Testis (tissue), 3 donors: ENCODE data around the gene CHN2. TPM values are rescaled to one million over a fixed set of nuclear protein-coding genes. Genes with fewer than 3 reads are reported as not detected.

Experiments used
- DNase-seq: peaks from one replicate; pipeline ENCODE4 v3.0.0-alpha.2; 2019
- H3K27ac ChIP-seq, 2 donors: fragments of 200-600 bp; sonication (generic); one replicate each; pipeline ENCODE4 v1.5.1; 2019
- H3K27me3 ChIP-seq: fragments of 200-600 bp; sonication (generic); one replicate; pipeline ENCODE4 v1.5.1; 2019
- H3K36me3 ChIP-seq: fragments of 200-600 bp; sonication (generic); one replicate; pipeline ENCODE4 v1.5.1; 2017; ENCODE audit warnings: low read depth; ENCODE audit errors: missing control alignments
- H3K4me1 ChIP-seq: fragments of 200-600 bp; sonication (generic); one replicate; pipeline ENCODE4 v1.5.1; 2019
- H3K4me3 ChIP-seq, 2 donors: fragments of 200-600 bp; sonication (generic); one replicate each; pipeline ENCODE4 v1.5.1; 2017 to 2019
- H3K9me3 ChIP-seq: fragments of 200-600 bp; sonication (generic); one replicate; pipeline ENCODE4 v1.5.1; 2017
- CTCF ChIP-seq, 3 experiments: fragments of 450-650 bp in 2 of 3; fragments of 200-600 bp in 1 of 3; sonication (generic) in 1 of 3; IDR thresholded peaks; one replicate each; pipeline ENCODE4 v1.5.1; 2016 to 2019; ENCODE audit warnings: antibody characterized with exemption in 3 of 3, mild to moderate bottlenecking in 2 of 3, moderate library complexity in 1 of 3
- POLR2A ChIP-seq: fragments of 450-650 bp; IDR thresholded peaks from one replicate; pipeline ENCODE4 v1.6.1; 2017; ENCODE audit warnings: antibody characterized with exemption, mild to moderate bottlenecking, moderate library complexity
- WGBS, 2 donors: methylation state at CpG; one replicate each; pipeline ENCODE4 v1.1.5; 2018; 5-methylcytosine and 5-hydroxymethylcytosine counted together
- intact Hi-C: fragments of 100-400 bp; cut with DNase I; formaldehyde crosslinking; loops from one replicate; pipeline ENCODE4 v1.15.1; 2023; ENCODE audit warnings: low total_unique reads
- polyA plus RNA-seq: library from polyadenylated mRNA; stranded (reverse); fragments of 350-450 nt; fragmentation: Illumina TruSeq; extraction: RNeasy Lipid Tissue Mini Kit (QIAGEN cat#74804); gene quantifications from one replicate; pipeline ENCODE4 v1.2.3, GENCODE V29; 2014; ENCODE audit warnings: low read depth, low replicate concordance; ENCODE audit not compliant: insufficient read depth
- total RNA-seq, 2 donors: library from RNA; depleted of rRNA; stranded (reverse); fragments of >200 nt; gene quantifications; one replicate each; pipeline ENCODE4 v1.2.3, GENCODE V29; 2016

Gene CHN2
- total and polyA plus RNA-seq, 3 donors from 2014 or later, result 8.6 to 27.4 (median 15.1) TPM

DNA sequence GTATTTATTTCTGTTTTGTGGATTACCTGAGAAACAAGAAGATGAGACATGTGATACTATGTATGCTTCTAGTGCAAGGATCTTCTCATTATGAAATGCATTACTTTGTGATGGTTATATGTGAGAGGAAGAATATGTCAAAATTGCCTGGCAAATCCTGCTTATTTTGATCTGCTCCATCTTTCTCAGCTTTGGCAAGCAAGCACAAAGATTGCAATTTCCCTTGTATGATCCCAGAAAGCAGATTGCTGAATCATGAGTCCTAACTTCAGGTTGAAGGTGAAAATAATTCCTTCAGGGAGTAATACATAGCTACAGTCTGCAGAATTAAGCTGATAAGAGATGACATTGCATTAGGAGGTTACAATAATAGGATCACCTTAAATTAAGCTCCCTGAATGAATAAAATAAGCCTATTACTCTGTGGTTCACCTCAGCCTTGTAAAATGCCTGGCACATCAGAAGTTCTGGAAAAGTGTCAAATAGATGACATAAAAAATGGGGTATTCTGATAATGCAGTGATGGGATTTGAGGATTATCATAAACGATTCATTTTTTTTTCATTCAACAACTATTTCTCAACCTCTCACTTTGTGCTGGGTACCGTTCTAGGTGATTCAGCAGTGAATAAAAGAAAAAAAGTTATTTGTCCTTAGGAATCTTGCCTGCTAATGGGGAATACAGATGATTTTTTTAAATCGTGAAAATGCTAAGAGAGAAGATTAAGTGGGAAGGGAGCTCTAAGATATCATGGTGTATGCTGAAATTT, 120.7 kb downstream of the CHN2 start:
- Histone ChIP-seq H3K9me3 (no peaks in the 10 kb centered on the region), H3K27ac (no peak overlapping the region), H3K4me1 (no peaks in the 10 kb centered on the region), H3K36me3 (no peaks in the 10 kb centered on the region), H3K27me3 (no peaks in the 10 kb centered on the region), H3K4me3 (no peak overlapping the region)
- intact Hi-C loops, result no loop called here
- TF ChIP-seq CTCF (IDR thresholded peaks at IDR 0.05) (no peak), POLR2A (no peak)
- no peak for DNase-seq
- WGBS, 2 donors, result 85 to 89% methylated on average over 3 of the region's 3 CpGs

DNA sequence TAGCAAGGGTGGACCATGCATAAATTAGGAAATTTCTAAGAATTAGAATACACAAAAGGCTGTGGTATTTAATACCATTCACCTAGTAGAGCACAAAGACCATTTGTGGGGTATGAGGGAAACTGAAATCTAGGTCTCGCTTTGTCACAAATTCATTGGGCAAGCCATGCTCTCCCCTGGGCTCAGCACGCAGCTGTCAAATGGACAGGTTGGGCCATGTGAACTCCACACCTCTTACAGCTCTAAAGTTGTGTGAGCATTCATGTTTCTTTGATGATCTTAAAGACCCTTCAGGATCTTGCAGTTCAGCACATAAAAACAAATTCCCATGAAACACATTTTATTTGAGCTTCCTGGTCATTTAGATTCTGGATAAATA, 121.3 kb downstream of the CHN2 start:
- Histone ChIP-seq H3K36me3 (no peaks in the 10 kb centered on the region), H3K4me1 (no peaks in the 10 kb centered on the region), H3K27me3 (no peaks in the 10 kb centered on the region), H3K27ac (no peak overlapping the region), H3K4me3 (no peak overlapping the region), H3K9me3 (no peaks in the 10 kb centered on the region)
- DNase-seq, result no peak
- TF ChIP-seq POLR2A (no peak), CTCF (IDR thresholded peaks at IDR 0.05) (no peak)
- WGBS, 2 donors, result 90 to 99% methylated on average over 2 of the region's 2 CpGs
- intact Hi-C loops, result no loop called here

GRCh38 chr7:29316926-29317325, 122.4 kb downstream of the CHN2 start:
- TF ChIP-seq POLR2A (no peak), CTCF (IDR thresholded peaks at IDR 0.05) (no peak)
- Histone ChIP-seq H3K27me3 (no peaks in the 10 kb centered on the region), H3K9me3 (no peaks in the 10 kb centered on the region), H3K27ac (no peak overlapping the region), H3K36me3 (no peaks in the 10 kb centered on the region), H3K4me3 (no peak overlapping the region), H3K4me1 (no peaks in the 10 kb centered on the region)
- no peak for DNase-seq
- intact Hi-C loops, result no loop called here
- WGBS, 2 donors, result 84 to 89% methylated on average over 3 of the region's 3 CpGs

DNA sequence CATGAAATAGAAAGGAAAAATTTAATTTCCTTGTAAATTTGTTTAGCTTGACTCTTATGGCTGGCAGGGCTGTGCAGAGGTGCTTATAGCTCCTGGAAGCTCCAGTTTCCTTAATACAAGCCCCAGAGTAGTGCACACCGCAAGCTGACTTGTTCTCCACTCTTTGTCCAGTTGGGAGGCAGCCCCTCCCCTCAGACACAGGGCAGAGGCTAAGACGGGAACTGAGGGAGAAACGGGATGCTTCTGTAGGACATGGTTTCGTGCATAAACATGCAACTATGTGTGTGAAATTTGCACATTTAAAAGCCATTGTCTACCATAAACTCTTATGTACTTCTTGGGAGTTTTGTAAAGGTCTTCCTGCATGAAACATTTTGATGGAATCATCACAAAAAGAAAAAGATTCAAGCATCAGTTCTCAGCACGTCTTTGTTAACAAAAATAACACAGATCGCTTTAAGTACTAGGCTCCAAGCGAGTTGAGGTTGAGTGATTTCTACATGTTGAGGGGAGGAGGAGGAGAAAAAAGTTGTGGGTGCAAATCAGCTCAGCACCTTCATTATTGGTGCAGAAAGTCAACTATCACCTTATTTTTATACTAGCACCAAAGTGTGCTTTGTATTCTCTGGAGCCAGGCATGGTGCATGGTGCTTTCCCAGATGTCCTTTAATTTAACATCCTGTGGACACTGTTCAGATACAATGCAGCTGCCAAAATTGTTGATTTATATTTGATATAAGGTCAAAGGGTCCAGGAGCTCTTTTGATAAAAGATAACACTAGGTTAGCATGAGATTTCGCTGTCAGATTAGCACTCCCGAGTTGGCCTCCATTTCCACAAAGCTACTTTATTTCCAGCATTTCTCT, 124.5 kb downstream of the CHN2 start:
- intact Hi-C loops, result no loop called here
- Histone ChIP-seq H3K27ac (no peak overlapping the region), H3K36me3 (no peaks in the 10 kb centered on the region), H3K27me3 (no peaks in the 10 kb centered on the region), H3K9me3 (no peaks in the 10 kb centered on the region), H3K4me3 (no peak overlapping the region), H3K4me1 (no peaks in the 10 kb centered on the region)
- no peak for DNase-seq
- 86 to 91% methylated on average over 9 of the region's 9 CpGs for WGBS, 2 donors
- no peak for TF ChIP-seq CTCF (IDR thresholded peaks at IDR 0.05)
- no peak for TF ChIP-seq POLR2A
